DOHH2 (cell line): ENCODE measurements around the gene JUP.

Experiments
- CTCF ChIP-seq: fragments of 200-600 bp; sonication (generic); IDR thresholded peaks from one replicate; pipeline ENCODE4 v1.5.1; 2014; ENCODE audit warnings: antibody characterized with exemption, mild to moderate bottlenecking, low read depth, low read length; ENCODE audit not compliant: poor library complexity, severe bottlenecking
- EZH2phosphoT487 ChIP-seq: fragments of 200-600 bp; sonication (generic); IDR thresholded peaks from 2 replicates; pipeline ENCODE4 v1.6.1; 2017; ENCODE audit warnings: borderline replicate concordance, mild to moderate bottlenecking, antibody characterized with exemption, low read length, moderate library complexity, mixed read lengths

GRCh38 chr17:41711669-41712400 is 74.7 kb downstream of the JUP start, which contains the start of gene GAST:
- TF ChIP-seq CTCF (no peak), EZH2phosphoT487 (no peak)
